HepG2 (cell line): ENCODE data around the gene DPP3. TPM values are rescaled to one million over a fixed set of nuclear protein-coding genes. Genes with fewer than 3 reads are reported as not detected.

Source experiments
- ARID2 ChIP-seq: sonication (generic); formaldehyde crosslinking; IDR thresholded peaks from 2 replicates; pipeline ENCODE4 v1.8.1; 2022; ENCODE audit warnings: mild to moderate bottlenecking, missing genetic modification reagents, borderline replicate concordance
- GABPB1 ChIP-seq: IDR thresholded peaks from 2 replicates; pipeline ENCODE4 v1.6.1; 2016; ENCODE audit warnings: mild to moderate bottlenecking, missing genetic modification reagents, moderate library complexity, missing compliant biosample characterization
- HNF4G ChIP-seq, 2 experiments: sonication (generic) in 1 of 2; formaldehyde crosslinking in 1 of 2; IDR thresholded peaks; 2 replicates each; pipeline versions ENCODE4 v1.4.0 to v1.6.1; 2011 to 2020; ENCODE audit warnings: borderline replicate concordance in 2 of 2, low read depth in 2 of 2, mild to moderate bottlenecking in 2 of 2, low read length in 1 of 2, missing genetic modification reagents in 1 of 2, moderate library complexity in 1 of 2
- MAF1 ChIP-seq: sonication (generic); formaldehyde crosslinking; IDR thresholded peaks from 2 replicates; pipeline ENCODE4 v1.5.0; 2020; ENCODE audit warnings: missing genetic modification reagents, borderline replicate concordance
- MAFG ChIP-seq: sonication (generic); formaldehyde crosslinking; IDR thresholded peaks from 2 replicates; pipeline ENCODE4 v1.5.1; 2020; ENCODE audit warnings: mild to moderate bottlenecking, missing genetic modification reagents
- MAZ ChIP-seq, 2 experiments: sonication (generic) in 1 of 2; formaldehyde crosslinking in 1 of 2; IDR thresholded peaks; 2 replicates each; pipeline versions ENCODE4 v1.5.0 to v1.6.1; 2012 to 2020; ENCODE audit warnings: low read depth in 2 of 2, mild to moderate bottlenecking in 2 of 2, borderline replicate concordance in 1 of 2, improper control_type of control experiment in 1 of 2, low read length in 1 of 2, missing genetic modification reagents in 1 of 2, moderate library complexity in 1 of 2
- SIN3A ChIP-seq: IDR thresholded peaks from 2 replicates; pipeline ENCODE4 v1.6.1; 2011; ENCODE audit warnings: low read depth, mild to moderate bottlenecking, control low read depth, low read length, borderline replicate concordance
- SMAD1 ChIP-seq: sonication (generic); formaldehyde crosslinking; IDR thresholded peaks from 2 replicates; pipeline ENCODE4 v1.4.0; 2020; ENCODE audit warnings: missing genetic modification reagents, low read depth, mild to moderate bottlenecking, borderline replicate concordance
- TEAD3 ChIP-seq: optimal IDR thresholded peaks from 2 replicates; pipeline ENCODE3; 2016; ENCODE audit warnings: borderline replicate concordance
- ZNF878 ChIP-seq: sonication (generic); formaldehyde crosslinking; IDR thresholded peaks from 2 replicates; pipeline ENCODE4 v1.8.1; 2023; ENCODE audit warnings: mild to moderate bottlenecking, missing genetic modification reagents, moderate library complexity
- ZNF891 ChIP-seq: sonication (generic); formaldehyde crosslinking; IDR thresholded peaks from 2 replicates; pipeline ENCODE4 v1.5.0; 2020; ENCODE audit warnings: mild to moderate bottlenecking, missing genetic modification reagents
- polyA plus RNA-seq, 8 experiments: library from polyadenylated mRNA; depleted of rRNA in 3 of 8; stranded (reverse) in 7 of 8; unstranded in 1 of 8; fragments of >200 nt; fragmentation: Illumina TruSeq in 4 of 8; extraction: Trizol in 4 of 8; gene quantifications; 2 replicates each; pipeline versions ENCODE4 v1.2.1 to v1.2.3, GENCODE V29; 2011 to 2016; ENCODE audit warnings: low read depth in 4 of 8, missing spikeins in 1 of 8, mixed read lengths in 1 of 8; ENCODE audit not compliant: insufficient read depth in 1 of 8
- total RNA-seq, 5 experiments: library from RNA; depleted of rRNA; stranded (reverse); fragments of >200 nt; fragmentation: Illumina TruSeq; extraction: Trizol; gene quantifications; 2 replicates each; pipeline ENCODE4 v1.2.3, GENCODE V29; 2016; ENCODE audit warnings: low read depth in 1 of 5
- TF ChIP-seq, protein P1 (sequence below): sonication (generic); formaldehyde crosslinking; conservative IDR thresholded peaks from 2 replicates; pipeline ENCODE4 v1.4.0; 2020; ENCODE audit warnings: missing genetic modification reagents
- TF ChIP-seq, protein P2 (sequence below): sonication (generic); formaldehyde crosslinking; IDR thresholded peaks from 2 replicates; pipeline ENCODE4 v1.8.1; 2023; ENCODE audit warnings: mild to moderate bottlenecking, inconsistent platforms, moderate library complexity, missing genetic modification reagents, borderline replicate concordance
- TF ChIP-seq, protein P3 (sequence below): sonication (generic); formaldehyde crosslinking; IDR thresholded peaks from 2 replicates; pipeline ENCODE4 v1.4.0; 2020; ENCODE audit warnings: mild to moderate bottlenecking, missing genetic modification reagents
- TF ChIP-seq, protein P4 (sequence below): fragments of 450-650 bp; IDR thresholded peaks from 2 replicates; pipeline ENCODE4 v1.6.1; 2017
- TF ChIP-seq, protein P5 (sequence below), 2 experiments: sonication (generic) in 1 of 2; formaldehyde crosslinking in 1 of 2; IDR thresholded peaks; 2 replicates each; pipeline versions ENCODE4 v1.6.1 to v1.9.0; 2014 to 2022; ENCODE audit warnings: antibody characterized with exemption in 1 of 2, borderline replicate concordance in 1 of 2, inconsistent platforms in 1 of 2, low read depth in 1 of 2, missing genetic modification reagents in 1 of 2

DPP3 gene
- total and polyA plus RNA-seq, 2 of the 13 experiments (the other 11 are each of a cell fraction or from before 2014, with no cell fraction given) = 38.4 to 59.8 TPM

DNA sequence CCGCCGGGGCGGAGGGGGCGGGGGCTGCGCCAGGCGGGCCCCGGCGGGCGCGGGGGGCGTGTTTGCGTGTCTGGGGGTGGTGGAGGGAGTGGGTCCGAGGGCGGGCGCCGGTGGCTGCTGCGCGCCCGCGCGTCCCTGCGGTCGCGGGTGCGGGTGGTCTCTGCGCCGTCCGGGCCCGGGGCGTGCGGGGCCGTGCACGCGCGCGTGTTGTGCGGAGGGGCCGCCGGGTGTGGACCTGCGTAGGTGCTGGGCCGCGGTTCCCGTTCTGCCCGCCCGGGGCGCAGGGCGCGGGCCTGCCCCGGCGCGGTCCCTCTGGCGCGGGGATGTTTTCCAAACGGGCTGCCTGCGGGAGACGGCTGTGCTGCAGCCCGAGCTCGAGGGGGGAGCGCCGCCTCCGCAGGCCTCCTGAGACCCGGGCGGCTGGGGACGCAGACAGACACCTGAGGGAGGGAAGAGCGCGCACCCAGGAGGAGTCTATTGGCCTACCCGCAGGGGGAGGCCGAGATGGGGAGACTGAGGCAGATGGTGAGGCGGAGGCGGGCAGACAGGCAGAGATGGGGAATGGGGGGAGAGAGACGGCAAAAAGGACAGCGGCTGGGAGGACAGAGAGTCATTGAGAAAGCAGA lies 13.1 kb upstream of the DPP3 start (continued):
- TF ChIP-seq ZNF878 (CRISPR knock-in tag) (no peak), GABPB1 (CRISPR knock-in tag) (peak; percentile 13; the same call in 1 of the 2 replicates), TEAD3 (CRISPR knock-in tag) (no peak), SIN3A (peak; percentile 26; the same call in 1 of the 2 replicates), ARID2 (CRISPR knock-in tag) (0 out of 2 replicates have a peak, but pooled peaks have one; percentile 11), SMAD1 (CRISPR knock-in tag) (0 out of 2 replicates have a peak, but pooled peaks have one; percentile 28), MAZ (IDR thresholded peaks at IDR 0.05; ENCODE audit: borderline replicate concordance, low read depth, low read length) (no peak), MAZ (CRISPR knock-in tag; IDR thresholded peaks at IDR 0.05; ENCODE audit: low read depth) (peak; percentile 75; the same call in 1 of the 2 replicates), ZNF891 (CRISPR knock-in tag) (peak; percentile 28; the same call in 1 of the 2 replicates), MAF1 (CRISPR knock-in tag) (no peak), MAFG (CRISPR knock-in tag) (no peak), HNF4G (IDR thresholded peaks at IDR 0.05; ENCODE audit: borderline replicate concordance, low read depth, low read length) (no peak), HNF4G (CRISPR knock-in tag; IDR thresholded peaks at IDR 0.05; ENCODE audit: borderline replicate concordance, low read depth) (no peak)
- TF ChIP-seq, protein P1, sequence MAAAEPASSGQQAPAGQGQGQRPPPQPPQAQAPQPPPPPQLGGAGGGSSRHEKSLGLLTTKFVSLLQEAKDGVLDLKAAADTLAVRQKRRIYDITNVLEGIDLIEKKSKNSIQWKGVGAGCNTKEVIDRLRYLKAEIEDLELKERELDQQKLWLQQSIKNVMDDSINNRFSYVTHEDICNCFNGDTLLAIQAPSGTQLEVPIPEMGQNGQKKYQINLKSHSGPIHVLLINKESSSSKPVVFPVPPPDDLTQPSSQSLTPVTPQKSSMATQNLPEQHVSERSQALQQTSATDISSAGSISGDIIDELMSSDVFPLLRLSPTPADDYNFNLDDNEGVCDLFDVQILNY (CRISPR knock-in tag) = no peak
- TF ChIP-seq, protein P2, sequence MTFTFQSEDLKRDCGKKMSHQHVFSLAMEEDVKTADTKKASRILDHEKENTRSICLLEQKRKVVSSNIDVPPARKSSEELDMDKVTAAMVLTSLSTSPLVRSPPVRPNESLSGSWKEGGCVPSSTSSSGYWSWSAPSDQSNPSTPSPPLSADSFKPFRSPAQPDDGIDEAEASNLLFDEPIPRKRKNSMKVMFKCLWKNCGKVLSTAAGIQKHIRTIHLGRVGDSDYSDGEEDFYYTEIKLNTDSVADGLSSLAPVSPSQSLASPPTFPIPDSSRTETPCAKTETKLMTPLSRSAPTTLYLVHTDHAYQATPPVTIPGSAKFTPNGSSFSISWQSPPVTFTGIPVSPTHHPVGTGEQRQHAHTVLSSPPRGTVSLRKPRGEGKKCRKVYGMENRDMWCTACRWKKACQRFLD (CRISPR knock-in tag) = no peak
- TF ChIP-seq, protein P3, sequence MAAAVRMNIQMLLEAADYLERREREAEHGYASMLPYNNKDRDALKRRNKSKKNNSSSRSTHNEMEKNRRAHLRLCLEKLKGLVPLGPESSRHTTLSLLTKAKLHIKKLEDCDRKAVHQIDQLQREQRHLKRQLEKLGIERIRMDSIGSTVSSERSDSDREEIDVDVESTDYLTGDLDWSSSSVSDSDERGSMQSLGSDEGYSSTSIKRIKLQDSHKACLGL = peak; percentile 40; the same call in 1 of the 2 replicates
- TF ChIP-seq, protein P4, sequence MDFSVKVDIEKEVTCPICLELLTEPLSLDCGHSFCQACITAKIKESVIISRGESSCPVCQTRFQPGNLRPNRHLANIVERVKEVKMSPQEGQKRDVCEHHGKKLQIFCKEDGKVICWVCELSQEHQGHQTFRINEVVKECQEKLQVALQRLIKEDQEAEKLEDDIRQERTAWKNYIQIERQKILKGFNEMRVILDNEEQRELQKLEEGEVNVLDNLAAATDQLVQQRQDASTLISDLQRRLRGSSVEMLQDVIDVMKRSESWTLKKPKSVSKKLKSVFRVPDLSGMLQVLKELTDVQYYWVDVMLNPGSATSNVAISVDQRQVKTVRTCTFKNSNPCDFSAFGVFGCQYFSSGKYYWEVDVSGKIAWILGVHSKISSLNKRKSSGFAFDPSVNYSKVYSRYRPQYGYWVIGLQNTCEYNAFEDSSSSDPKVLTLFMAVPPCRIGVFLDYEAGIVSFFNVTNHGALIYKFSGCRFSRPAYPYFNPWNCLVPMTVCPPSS = no peak
- TF ChIP-seq, protein P5, sequence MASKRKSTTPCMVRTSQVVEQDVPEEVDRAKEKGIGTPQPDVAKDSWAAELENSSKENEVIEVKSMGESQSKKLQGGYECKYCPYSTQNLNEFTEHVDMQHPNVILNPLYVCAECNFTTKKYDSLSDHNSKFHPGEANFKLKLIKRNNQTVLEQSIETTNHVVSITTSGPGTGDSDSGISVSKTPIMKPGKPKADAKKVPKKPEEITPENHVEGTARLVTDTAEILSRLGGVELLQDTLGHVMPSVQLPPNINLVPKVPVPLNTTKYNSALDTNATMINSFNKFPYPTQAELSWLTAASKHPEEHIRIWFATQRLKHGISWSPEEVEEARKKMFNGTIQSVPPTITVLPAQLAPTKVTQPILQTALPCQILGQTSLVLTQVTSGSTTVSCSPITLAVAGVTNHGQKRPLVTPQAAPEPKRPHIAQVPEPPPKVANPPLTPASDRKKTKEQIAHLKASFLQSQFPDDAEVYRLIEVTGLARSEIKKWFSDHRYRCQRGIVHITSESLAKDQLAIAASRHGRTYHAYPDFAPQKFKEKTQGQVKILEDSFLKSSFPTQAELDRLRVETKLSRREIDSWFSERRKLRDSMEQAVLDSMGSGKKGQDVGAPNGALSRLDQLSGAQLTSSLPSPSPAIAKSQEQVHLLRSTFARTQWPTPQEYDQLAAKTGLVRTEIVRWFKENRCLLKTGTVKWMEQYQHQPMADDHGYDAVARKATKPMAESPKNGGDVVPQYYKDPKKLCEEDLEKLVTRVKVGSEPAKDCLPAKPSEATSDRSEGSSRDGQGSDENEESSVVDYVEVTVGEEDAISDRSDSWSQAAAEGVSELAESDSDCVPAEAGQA (IDR thresholded peaks at IDR 0.05; ENCODE audit: low read depth) = no peak
- TF ChIP-seq, protein P5 (CRISPR knock-in tag; IDR thresholded peaks at IDR 0.05; ENCODE audit: borderline replicate concordance) = no peak
